SJCRH30 (cell line): ENCODE data around the gene TEC. TPM values are rescaled to one million over a fixed set of nuclear protein-coding genes. Genes with fewer than 3 reads are reported as not detected.
"Not testable (repeated sequence)": the region's sequence is repeated elsewhere in the genome, so short reads cannot be mapped to it uniquely, and the experiment has no call there.

ENCODE experiments used
- DNase-seq, 2 experiments: peaks; one replicate each; pipeline ENCODE4 v3.0.0-alpha.2; 2015 to 2020
- H3K27ac ChIP-seq: fragments of 250-450 bp; sonication (Bioruptor Pico); 2 replicates; pipeline ENCODE4 v1.5.1; 2020; ENCODE audit warnings: mild to moderate bottlenecking, moderate library complexity
- H3K27me3 ChIP-seq: fragments of 250-450 bp; sonication (Bioruptor Pico); 2 replicates; pipeline ENCODE4 v1.5.1; 2020; ENCODE audit warnings: mild to moderate bottlenecking, moderate library complexity
- H3K36me3 ChIP-seq: fragments of 250-450 bp; sonication (Bioruptor Pico); 2 replicates; pipeline ENCODE4 v1.5.1; 2020; ENCODE audit warnings: mild to moderate bottlenecking, moderate library complexity
- H3K4me1 ChIP-seq: fragments of 250-450 bp; sonication (Bioruptor Pico); 2 replicates; pipeline ENCODE4 v1.5.1; 2020; ENCODE audit warnings: mild to moderate bottlenecking, moderate library complexity
- H3K4me3 ChIP-seq: fragments of 250-450 bp; sonication (Bioruptor Pico); 2 replicates; pipeline ENCODE4 v1.5.1; 2020; ENCODE audit warnings: mild to moderate bottlenecking, moderate library complexity
- H3K9me3 ChIP-seq: fragments of 250-450 bp; sonication (Bioruptor Pico); replicated peaks from 2 replicates; pipeline ENCODE4 v1.5.1; 2020; ENCODE audit warnings: mild to moderate bottlenecking, moderate library complexity
- total RNA-seq: library from RNA; depleted of rRNA; stranded (reverse); fragments of >200 nt; shearing (Covaris generic); gene quantifications from 2 replicates; pipeline ENCODE4 v1.2.3, GENCODE V29; 2014; rRNA removed

The TEC gene
- 8.4 and 11.0 TPM in 2 replicates for total RNA-seq

DNA sequence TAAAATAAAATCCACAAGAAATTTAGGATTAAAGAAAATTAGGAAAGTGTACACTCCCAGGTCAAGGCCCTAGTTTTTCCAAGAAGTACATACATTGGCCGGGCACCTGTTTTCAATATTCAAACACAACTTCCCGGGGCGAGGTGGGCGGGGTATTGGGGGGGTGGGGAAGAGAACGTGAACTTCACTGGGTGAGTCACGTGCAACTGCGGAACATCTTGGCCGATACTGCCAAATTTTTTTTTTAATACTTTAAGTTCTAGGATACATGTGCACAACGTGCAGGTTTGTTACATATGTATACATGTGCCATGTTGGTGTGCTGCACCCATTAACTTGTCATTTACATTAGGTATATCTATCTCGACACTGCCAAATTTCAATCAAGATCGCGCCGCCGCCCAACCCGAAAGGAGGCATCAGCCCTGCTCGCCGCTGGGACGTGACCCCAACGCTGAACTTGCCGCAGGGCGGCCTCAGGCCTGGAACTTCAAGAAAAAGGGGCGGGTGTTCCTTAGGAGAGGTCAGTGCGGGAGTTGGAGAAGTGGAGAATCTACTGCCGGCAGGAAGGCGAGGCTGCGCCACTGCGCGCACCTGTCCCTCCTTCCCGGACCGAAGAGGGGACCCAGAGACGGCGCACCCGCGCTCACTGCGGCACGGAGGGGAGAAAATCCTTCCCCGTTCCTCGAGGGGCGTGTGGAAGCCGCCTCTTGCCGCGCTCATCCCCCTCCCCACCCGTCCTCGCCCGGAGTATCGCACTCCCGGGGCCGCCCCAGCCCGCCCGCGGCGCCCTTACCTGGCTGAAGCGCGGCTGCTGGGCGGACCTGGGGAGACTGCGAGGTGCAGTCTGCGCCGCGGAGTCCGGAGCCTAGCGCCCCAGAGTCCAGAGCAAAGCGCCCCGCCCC lies at the start of gene TEC:
Gene TEC, minus strand, starts transcription at position 883 of the 905 bp plus-strand sequence. CDS start 41,224 bp downstream, outside the sequence.
- DNase-seq = peak; percentile 64 to 72
- no peaks in the 10 kb centered on the region for H3K27me3 ChIP-seq
- H3K4me3 ChIP-seq = peak within 1 kb of the TSS; percentile 88
- no peaks in the 10 kb centered on the region for H3K9me3 ChIP-seq
- peaks cover 3% of the 10 kb centered on the region; the same call in 1 of the 2 replicates for H3K4me1 ChIP-seq
- H3K27ac ChIP-seq = peak within 1 kb of the TSS; percentile 67
- H3K36me3 ChIP-seq = no peaks in the 10 kb centered on the region

DNA sequence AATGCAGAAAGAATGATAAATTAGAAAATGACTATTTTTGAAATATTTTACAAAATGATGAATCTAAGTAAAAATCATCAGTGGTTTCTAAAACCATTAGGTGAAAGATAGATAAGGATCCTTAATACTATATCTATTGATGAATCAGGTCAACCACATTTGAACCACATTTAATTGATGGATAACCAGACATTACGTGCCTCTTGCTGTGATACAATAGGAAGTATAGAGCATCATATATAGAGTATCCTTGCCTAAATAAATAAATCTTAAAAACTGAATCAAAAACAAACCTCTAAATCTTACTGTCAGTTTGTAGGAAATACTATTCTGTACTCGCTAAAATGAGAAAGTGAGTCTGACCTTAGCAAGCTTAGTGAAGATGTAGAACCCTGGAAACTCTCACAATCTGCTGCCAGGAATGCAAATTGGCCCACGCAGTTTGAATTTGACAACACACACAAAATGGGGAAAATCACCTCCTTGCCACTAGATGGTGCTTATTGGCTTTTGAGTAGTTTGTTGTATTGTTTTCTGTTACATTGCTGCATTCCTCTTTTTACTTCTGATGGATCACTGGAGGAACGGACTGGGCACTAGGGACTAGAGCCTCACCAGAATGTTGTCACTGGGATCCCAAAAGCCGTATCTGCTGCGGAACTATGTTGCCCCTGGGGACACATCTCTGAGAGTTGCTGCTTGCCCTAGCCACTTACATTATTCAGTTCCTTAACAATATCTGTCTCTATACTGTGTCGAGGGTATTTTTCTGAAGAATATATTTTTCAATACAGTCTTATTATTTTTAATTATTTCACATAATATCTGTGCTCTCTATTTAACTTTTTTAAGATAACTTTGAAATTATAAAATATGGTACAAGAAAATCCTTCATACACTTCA lies 46.3 kb upstream of the TEC start:
- 0 out of 2 replicates have a peak, but pooled peaks cover 5% of the 10 kb centered on the region for H3K9me3 ChIP-seq
- peaks cover 3% of the 10 kb centered on the region for H3K4me1 ChIP-seq
- peak; percentile 45 to 79 for DNase-seq
- H3K27ac ChIP-seq = no peak overlapping the region
- H3K27me3 ChIP-seq = no peaks in the 10 kb centered on the region
- no peaks in the 10 kb centered on the region for H3K36me3 ChIP-seq
- H3K4me3 ChIP-seq = no peak overlapping the region

DNA sequence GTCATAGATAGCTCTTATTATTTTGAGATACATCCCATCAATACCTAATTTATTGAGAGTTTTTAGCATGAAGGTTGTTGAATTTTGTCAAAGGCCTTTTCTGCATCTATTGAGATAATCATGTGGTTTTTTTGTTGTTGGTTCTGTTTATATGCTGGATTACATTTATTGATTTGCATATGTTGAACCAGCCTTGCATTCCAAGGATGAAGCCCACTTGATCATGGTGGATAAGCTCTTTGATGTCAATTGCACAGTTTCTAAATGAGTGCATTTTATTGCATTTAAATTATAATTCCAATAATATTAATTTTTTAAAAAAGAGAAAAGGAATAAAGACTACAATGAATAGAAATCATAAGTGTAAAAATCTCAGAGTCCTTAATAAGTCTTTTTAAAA lies 45.1 kb upstream of the TEC start:
- H3K27me3 ChIP-seq, H3K27ac ChIP-seq, H3K4me3 ChIP-seq, H3K36me3 ChIP-seq, DNase-seq, H3K4me1 ChIP-seq, H3K9me3 ChIP-seq: not testable (repeated sequence)

DNA sequence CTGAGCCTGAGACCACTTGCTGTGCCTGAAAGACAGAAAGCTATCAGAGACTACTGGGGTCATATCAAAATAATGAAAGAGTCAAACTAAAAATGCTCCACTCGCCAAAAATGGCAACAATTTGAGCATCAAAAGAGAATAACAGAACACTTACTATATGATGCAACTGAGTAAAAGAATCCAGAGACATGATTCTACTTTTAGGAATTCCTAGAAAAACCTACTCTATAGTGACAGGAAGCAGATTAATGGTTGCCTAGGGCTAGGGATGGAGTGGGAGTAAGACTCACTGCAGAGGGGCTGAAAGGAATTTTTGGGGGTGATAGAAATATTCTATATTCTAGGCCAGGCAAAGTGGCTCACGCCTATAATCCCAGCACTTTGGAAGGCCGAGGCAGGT lies 42.3 kb upstream of the TEC start:
- Histone ChIP-seq H3K4me3 (no peak overlapping the region), H3K36me3 (no peaks in the 10 kb centered on the region), H3K27me3 (no peaks in the 10 kb centered on the region), H3K4me1 (no peaks in the 10 kb centered on the region), H3K27ac (no peak overlapping the region), H3K9me3 (0 out of 2 replicates have a peak, but pooled peaks cover 5% of the 10 kb centered on the region)
- no peak for DNase-seq

DNA sequence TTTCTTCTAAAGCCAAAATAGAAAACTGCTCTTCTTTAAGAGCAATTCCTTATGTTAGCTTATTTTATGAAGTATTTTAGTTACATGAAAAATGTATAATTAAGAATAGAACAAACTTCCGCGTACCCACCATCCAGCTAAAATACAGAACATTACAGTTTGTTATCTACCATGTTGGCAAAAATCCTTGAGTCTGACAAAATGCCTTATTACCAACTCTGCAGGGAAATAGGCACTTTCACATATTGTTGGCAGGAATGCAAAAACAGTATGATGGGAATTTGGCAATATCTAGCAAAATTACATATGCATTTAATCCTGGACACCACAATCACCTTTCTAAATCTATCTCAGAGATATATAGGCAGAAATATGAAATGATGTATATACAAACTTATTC lies 39.3 kb upstream of the TEC start:
- H3K36me3 ChIP-seq = no peaks in the 10 kb centered on the region
- no peak overlapping the region for H3K4me3 ChIP-seq
- H3K27me3 ChIP-seq = no peaks in the 10 kb centered on the region
- no peaks in the 10 kb centered on the region for H3K9me3 ChIP-seq
- H3K27ac ChIP-seq = no peak overlapping the region
- no peak for DNase-seq
- no peaks in the 10 kb centered on the region for H3K4me1 ChIP-seq

DNA sequence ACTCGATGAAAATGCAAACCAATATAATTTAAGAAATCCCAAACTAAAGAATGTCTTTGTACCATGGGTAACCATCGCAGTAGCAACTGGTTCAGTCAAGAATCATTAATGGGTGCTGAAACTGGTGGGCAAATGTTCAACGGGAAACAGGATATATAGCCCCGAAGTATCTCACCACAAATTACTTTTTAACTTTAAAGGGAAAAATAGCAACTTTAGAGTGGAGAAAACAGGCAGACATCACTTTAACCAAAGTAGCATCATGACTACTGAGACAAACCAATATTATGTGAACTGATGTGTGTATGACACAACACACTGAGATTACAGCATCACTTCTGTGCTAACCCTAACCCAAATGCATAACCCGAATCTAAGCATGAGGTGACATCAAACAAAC lies 37.9 kb upstream of the TEC start:
- Histone ChIP-seq H3K27me3 (no peaks in the 10 kb centered on the region), H3K36me3 (no peaks in the 10 kb centered on the region), H3K27ac (no peak overlapping the region), H3K4me3 (no peak overlapping the region), H3K9me3 (no peaks in the 10 kb centered on the region), H3K4me1 (no peaks in the 10 kb centered on the region)
- DNase-seq = no peak

DNA sequence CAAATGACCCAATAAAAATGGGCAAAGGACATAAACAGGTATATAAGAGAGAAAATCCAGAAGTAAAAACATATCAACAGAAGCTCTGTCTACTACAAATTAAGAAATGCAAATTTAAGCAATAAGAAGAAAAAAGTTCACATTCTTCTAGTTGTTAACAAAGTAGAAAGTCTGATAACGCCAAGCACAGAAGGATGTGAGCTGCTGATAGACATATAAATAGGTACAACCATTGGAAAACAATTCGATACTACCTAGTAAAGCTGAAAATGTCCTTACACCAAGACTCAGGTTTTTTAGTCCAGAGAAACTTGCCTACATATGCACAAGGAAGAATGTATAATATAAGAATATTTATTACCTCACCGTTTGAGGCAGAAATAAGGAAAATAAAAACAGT lies 35.9 kb upstream of the TEC start:
- Histone ChIP-seq H3K27me3 (no peaks in the 10 kb centered on the region), H3K27ac (no peak overlapping the region), H3K9me3 (no peaks in the 10 kb centered on the region), H3K4me1 (no peaks in the 10 kb centered on the region), H3K36me3 (no peaks in the 10 kb centered on the region), H3K4me3 (no peak overlapping the region)
- no peak for DNase-seq

DNA sequence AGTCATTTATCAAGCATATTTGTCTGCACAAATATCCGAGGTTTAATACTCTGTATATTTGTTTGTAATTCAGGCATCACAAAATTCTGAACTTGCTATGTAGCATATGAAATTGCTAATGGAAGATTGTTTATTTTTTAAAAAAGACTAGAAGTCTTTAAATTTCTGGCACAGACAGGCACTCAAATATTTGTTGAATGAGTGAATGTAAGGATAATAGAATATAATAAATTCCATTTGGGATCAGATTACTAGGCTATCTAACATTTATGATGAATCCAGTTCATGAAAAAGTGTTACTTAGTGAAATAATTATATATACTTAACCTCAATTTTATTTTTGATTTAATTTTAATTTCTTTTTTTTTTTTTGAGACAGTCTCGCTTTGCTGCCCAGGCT lies 30.4 kb upstream of the TEC start:
- Histone ChIP-seq H3K27me3 (no peaks in the 10 kb centered on the region), H3K36me3 (no peaks in the 10 kb centered on the region), H3K4me3 (no peak overlapping the region), H3K4me1 (no peaks in the 10 kb centered on the region), H3K27ac (no peak overlapping the region), H3K9me3 (no peaks in the 10 kb centered on the region)
- DNase-seq = no peak

DNA sequence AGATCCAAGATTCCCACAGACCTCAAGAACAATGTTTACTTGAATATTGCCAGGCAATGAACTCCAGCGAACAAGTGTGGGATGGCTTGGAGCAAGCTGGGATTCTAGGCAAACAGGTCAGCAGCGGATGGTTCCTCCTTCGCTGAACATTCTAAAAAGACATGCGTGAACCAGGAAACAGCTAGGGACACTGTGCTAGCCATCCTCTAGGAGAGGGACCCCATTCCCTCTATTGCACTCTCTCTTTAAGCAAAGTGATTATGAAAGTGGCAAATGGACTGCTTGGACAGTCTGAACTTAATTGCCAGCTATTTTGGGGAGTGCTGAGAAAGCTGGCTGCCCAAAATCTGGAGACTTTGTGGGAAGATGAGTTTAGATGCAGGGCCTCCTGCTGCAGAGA lies 29.9 kb upstream of the TEC start:
- DNase-seq = no peak
- no peak overlapping the region for H3K4me3 ChIP-seq
- no peaks in the 10 kb centered on the region for H3K27me3 ChIP-seq
- H3K36me3 ChIP-seq = no peaks in the 10 kb centered on the region
- H3K9me3 ChIP-seq = no peaks in the 10 kb centered on the region
- no peaks in the 10 kb centered on the region for H3K4me1 ChIP-seq
- H3K27ac ChIP-seq = no peak overlapping the region

DNA sequence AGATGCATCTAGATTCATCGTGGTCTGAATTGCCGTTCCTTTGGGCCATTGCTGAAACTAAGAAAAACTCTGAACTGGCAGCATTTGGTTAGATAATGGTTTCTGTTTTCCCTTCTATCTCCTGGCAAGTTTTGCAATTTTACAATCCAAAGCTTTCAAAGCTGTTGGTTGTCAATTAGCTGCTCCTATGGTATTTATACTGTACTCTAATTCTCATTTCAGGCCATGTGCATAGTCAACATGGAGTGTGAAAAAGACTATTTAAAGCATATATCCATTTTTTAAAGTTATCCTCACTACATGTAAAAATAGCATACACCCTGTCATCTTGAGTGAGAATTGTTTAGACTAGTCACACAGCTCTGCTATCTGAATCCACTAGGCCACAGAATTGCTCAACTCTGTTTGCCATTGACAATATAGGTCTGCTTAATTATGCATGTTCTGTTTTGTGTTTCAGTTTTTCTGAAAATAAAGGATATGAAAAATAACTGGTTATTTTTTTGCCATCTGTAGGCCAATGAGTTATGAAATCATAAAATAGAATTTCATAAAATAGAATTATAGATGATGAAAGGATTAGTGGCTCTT lies 27.7 kb upstream of the TEC start:
- H3K4me3 ChIP-seq = no peak overlapping the region
- H3K36me3 ChIP-seq = no peaks in the 10 kb centered on the region
- no peak for DNase-seq

DNA sequence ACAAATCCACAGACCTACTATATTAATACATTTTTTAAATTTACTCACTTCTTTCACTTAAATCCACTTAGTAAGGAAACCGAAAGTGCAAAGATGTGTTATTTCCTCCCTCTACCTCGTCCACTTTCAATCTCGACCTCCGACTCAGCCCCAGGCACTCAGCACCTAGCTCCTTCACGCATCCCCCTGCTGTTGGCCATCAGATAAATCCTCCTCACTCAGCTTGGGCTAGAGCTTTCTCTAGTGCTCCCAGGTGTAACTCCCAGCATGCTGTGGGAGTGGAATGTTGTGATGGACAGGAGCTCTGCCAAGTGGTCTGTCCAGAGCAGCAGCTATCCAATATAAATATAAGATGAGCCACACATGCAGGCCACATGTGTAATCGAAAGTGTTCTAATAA lies 26.7 kb upstream of the TEC start:
- DNase-seq = no peak
- Histone ChIP-seq H3K9me3 (no peaks in the 10 kb centered on the region), H3K4me1 (no peaks in the 10 kb centered on the region), H3K27me3 (no peaks in the 10 kb centered on the region), H3K36me3 (no peaks in the 10 kb centered on the region), H3K27ac (no peak overlapping the region), H3K4me3 (no peak overlapping the region)

More for the DNA sequence above, 27.7 kb upstream of the TEC start:
- H3K9me3 ChIP-seq = no peaks in the 10 kb centered on the region
- no peaks in the 10 kb centered on the region for H3K27me3 ChIP-seq
- no peak overlapping the region for H3K27ac ChIP-seq
- H3K4me1 ChIP-seq = no peaks in the 10 kb centered on the region

DNA sequence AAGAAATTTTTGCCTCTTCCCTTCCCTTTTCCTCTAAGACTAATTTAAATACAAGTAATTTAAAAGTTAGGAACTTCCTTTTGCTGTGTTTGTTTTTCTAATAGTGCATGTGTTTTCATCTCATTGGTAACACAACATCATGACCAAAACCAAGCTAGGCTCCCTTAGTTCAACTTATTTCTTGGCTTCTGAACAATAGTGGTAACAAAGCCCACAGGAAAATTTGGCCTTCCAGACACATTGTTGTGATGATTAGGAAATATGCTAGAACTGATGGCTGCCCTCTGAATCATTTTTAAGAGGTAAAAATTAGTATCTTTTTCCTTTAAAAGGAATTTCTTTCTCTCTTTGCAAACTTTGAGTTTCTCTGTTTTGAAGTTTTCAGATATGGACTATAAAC lies 25.5 kb upstream of the TEC start:
- H3K4me1 ChIP-seq = no peaks in the 10 kb centered on the region
- H3K36me3 ChIP-seq = no peaks in the 10 kb centered on the region
- DNase-seq = no peak
- no peaks in the 10 kb centered on the region for H3K9me3 ChIP-seq
- no peak overlapping the region for H3K4me3 ChIP-seq
- no peaks in the 10 kb centered on the region for H3K27me3 ChIP-seq
- H3K27ac ChIP-seq = no peak overlapping the region

DNA sequence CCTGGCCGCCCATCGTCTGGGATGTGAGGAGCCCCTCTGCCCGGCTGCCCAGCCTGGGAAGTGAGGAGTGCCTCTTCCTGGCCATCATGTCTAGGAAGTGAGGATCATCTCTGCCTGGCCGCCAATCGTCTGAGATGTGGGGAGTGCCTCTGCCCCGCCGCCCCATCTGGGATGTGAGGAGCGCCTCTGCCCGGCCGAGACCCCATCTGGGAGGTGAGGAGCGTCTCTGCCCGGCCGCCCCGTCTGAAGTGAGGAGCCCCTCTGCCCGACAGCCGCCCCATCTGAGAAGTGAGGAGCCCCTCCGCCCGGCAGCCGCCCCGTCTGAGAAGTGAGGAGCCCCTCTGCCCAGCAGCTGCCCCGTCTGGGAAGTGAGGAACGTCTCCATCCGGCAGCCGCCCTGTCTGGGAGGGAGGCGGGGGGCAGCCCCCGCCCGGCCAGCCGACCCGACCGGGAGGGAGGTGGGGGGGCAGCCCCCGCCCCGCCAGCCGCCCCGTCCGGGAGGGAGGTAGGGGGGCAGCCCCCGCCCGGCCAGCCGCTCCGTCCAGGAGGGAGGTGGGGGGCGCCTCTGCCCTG lies 22.7 kb upstream of the TEC start:
- not testable (repeated sequence) for H3K27me3 ChIP-seq, DNase-seq, H3K4me1 ChIP-seq, H3K9me3 ChIP-seq, H3K4me3 ChIP-seq, H3K36me3 ChIP-seq, H3K27ac ChIP-seq

DNA sequence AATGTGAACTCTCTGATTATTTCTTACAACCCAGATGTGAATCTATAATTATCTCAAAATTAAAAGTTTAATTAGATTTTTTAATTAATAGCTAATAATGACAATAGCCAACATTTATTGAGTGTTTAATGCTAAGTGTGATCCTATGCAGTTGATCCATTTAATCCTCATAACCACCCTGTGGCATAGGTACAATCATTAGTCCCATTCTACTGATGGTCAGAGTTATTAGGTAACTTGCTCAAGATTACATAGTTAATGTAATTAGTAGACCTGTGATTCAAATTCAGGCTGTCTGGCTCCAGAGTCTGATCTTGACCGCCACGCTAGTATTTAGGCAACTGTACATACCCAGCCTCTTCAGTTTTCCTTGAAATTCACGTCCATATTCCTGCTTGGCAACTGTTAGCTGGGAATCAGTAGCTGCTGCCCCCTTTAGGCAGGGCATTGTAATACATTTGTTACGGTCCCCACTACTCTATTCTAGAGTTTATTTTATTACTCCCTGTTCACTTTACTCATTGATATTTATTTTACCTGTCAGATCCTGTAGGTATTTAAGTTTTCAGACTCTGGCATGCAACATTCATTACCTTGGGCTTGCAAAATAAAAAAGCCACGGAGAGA lies 20.6 kb upstream of the TEC start:
- no peak overlapping the region for H3K27ac ChIP-seq
- H3K9me3 ChIP-seq = no peaks in the 10 kb centered on the region
- peak; percentile 18 to 63 for DNase-seq
- H3K27me3 ChIP-seq = no peaks in the 10 kb centered on the region
- H3K36me3 ChIP-seq = no peaks in the 10 kb centered on the region
- no peak overlapping the region for H3K4me3 ChIP-seq
- H3K4me1 ChIP-seq = no peaks in the 10 kb centered on the region
